IPS-20b (cell line): ENCODE measurements around the gene UGT3A1.

Experiments
- H3K27ac ChIP-seq: one replicate; pipeline ENCODE4 v1.5.1; 2013; ENCODE audit warnings: low read length
- H3K27me3 ChIP-seq: 2 replicates; pipeline ENCODE4 v1.6.1; 2013; ENCODE audit warnings: mild to moderate bottlenecking, low read length, inconsistent platforms; ENCODE audit not compliant: insufficient read depth
- H3K36me3 ChIP-seq: 2 replicates; pipeline ENCODE4 v1.6.1; 2013; ENCODE audit warnings: low read depth, mild to moderate bottlenecking, inconsistent platforms, low read length, moderate library complexity; ENCODE audit not compliant: insufficient read depth
- H3K4me1 ChIP-seq: 2 replicates; pipeline ENCODE4 v1.6.1; 2013; ENCODE audit warnings: mild to moderate bottlenecking, control low read depth, inconsistent platforms, low read length, moderate library complexity; ENCODE audit not compliant: insufficient read depth
- H3K4me3 ChIP-seq: 2 replicates; pipeline ENCODE4 v1.5.1; 2013; ENCODE audit warnings: mild to moderate bottlenecking, low read length, inconsistent platforms
- H3K9ac ChIP-seq: 2 replicates; pipeline ENCODE4 v1.6.1; 2013; ENCODE audit warnings: low read depth, mild to moderate bottlenecking, inconsistent platforms, low read length, moderate library complexity
- H3K9me3 ChIP-seq: 2 replicates; pipeline ENCODE4 v1.6.1; 2013; ENCODE audit warnings: mild to moderate bottlenecking, low read depth, low read length, inconsistent platforms; ENCODE audit not compliant: insufficient read depth

The UGT3A1 gene

DNA sequence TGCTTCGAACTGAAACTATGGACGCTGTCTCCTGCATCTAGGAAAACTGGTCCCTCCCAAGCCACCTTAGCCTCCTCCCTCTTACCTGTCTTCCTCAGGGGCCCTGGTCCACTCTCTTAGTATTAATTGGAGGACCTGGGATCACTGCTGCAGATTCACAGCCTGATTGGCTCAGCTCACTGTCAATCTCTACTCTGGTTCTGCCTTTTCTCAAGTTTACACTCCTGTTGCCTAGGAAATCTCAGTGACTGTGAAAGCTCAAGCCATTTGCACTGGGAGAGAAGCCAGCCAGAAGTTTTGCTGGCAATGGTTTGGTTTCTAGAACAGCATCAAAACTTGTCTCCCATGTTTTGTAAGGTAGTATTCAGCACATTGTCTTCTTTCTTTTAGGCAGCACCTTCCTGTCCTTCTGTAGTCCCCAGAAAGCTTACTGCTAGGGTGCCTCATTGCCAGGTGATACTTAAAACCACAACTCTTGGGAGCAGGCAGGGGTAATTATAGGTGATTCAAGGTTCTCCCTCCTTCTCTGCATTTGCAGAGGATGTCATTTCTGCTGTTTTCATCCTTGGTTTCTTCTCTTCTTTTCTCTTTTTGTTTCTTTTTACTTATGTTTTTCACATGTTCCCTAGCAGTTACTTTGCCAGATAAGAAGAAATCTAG lies 52.5 kb downstream of the UGT3A1 start, which contains the start of gene CAPSL:
CAPSL (minus strand) TSS at position 55 of the 660 bp plus-strand sequence. CDS start 17,502 bp downstream, outside the sequence.
- H3K27me3 ChIP-seq: peaks cover 4% of the 10 kb centered on the region; the same call in 1 of the 2 replicates
- no peaks in the 10 kb centered on the region for H3K9me3 ChIP-seq

DNA sequence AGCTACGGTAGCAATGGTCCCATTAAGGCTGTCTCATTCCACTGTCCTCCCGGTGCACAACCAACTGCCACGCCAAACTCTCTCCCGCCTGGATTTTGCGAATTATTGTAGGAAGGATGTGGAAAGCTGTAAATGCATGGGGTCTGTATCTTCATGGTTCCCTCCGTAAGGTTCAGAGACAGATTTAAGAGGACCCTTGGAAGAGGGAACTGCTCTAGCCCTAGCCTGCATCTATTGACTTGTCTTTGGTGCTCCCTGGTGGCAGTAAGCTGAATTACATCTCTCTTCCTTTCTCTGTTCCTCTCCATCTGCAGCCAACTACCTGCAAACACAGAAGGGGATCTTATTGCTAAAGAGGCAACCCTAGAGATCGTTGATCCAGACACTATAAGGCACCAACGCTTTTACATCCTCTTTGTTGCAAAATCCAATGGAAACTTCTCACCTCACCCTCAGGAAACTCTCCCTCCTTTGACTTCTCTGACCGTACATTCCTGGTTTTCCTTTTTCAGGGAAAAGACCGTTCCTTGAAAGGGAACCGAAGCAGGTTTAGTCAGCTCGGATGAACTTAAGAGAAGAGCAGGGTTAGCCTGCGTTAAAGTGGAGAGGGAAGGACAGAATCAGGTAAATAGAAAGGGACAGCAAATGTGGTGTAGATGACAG lies 64.7 kb downstream of the UGT3A1 start:
- Histone ChIP-seq H3K4me3 (no peak overlapping the region), H3K4me1 (no peaks in the 10 kb centered on the region), H3K9me3 (no peaks in the 10 kb centered on the region), H3K27ac (no peak overlapping the region), H3K27me3 (peaks cover 64% of the 10 kb centered on the region), H3K36me3 (no peaks in the 10 kb centered on the region), H3K9ac (no peak overlapping the region)

More for the DNA sequence above, 52.5 kb downstream of the UGT3A1 start, which contains the start of gene CAPSL:
- no peak within 1 kb of the TSS for H3K9ac ChIP-seq
- no peak within 1 kb of the TSS for H3K27ac ChIP-seq
- H3K4me1 ChIP-seq: no peaks in the 10 kb centered on the region
- H3K36me3 ChIP-seq: no peaks in the 10 kb centered on the region
- H3K4me3 ChIP-seq: no peak within 1 kb of the TSS

DNA sequence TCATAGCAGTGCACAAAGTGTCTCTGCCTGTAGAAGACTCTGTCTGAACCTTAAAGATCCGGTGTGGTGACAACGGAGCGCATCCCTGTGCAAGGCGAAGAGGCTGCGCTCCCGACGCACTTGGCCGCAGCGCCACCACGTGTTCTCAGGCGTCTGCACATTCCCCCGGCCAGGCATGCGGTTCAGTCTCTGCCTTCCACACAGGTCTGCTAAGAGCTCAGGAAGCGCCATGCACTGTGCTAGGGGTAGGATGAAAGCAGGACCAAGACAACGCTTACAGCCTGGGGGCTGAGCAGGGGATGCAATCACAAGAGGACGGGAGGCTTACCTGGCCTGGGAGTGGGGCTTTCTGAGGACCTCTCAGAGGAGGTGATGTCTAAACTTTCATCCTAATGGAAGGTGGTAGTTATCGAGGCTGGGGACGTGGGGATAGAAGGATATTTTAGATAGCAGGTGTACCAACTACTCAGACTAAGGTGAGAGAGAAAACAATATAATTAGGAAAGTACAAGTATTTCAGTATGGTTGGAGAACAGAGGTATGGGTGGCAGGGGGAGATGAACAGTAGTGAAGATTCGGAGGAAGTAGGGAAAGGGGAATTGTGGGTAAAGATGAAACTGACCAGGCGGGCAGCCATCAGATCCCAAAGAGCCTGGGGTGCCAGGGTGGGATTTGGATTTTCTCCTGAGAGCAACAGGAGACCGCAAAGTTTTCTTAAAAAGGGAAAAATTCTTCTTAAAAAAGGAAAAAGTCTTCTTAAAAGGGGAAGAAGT lies 66.1 kb downstream of the UGT3A1 start:
- no peak overlapping the region for H3K27ac ChIP-seq
- H3K27me3 ChIP-seq: peaks cover 64% of the 10 kb centered on the region
- H3K9ac ChIP-seq: no peak overlapping the region
- no peaks in the 10 kb centered on the region for H3K36me3 ChIP-seq
- H3K9me3 ChIP-seq: no peaks in the 10 kb centered on the region
- H3K4me3 ChIP-seq: no peak overlapping the region
- no peaks in the 10 kb centered on the region for H3K4me1 ChIP-seq

DNA sequence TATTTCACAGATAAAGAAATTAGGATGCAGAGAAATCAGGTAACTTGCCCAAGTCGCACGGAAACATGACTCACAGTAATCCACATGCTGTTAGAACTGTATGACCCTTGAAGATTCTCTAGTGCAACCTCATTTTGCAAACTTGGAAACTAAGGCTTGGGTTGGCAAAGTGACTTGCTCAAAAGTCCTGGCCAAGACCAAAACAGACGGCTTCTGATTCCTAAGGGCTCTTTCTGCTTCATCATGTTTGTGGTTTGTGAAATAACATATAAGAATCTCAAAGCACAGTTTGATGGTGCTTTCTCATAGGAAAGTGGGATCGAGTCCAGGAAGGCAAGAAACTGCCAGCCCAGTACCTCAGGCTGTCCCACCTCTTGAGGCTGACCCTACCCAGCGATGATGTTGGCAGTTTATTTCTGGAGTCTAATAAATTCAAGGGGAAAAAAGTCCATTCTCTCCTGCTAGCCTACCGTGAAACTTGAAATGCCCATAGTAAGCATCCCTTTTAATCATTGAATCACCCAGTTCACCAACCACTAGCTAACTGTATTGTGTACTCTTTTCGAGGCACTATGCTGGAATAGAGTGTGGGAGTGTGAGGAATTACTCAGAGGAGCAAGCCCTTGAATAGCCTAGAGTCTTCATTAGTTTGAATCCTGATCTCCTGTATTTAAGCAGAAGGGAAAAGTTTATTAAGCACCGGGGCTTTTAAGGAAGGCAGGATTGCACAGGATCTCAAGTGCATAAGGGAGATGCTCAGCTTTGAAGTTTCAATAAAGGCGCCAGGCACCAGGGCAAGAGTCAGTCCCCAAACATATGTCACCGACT lies 66.9 kb downstream of the UGT3A1 start:
- H3K4me1 ChIP-seq: no peaks in the 10 kb centered on the region
- peaks cover 64% of the 10 kb centered on the region for H3K27me3 ChIP-seq
- no peaks in the 10 kb centered on the region for H3K9me3 ChIP-seq
- no peak overlapping the region for H3K9ac ChIP-seq
- no peak overlapping the region for H3K4me3 ChIP-seq
- no peak overlapping the region for H3K27ac ChIP-seq
- H3K36me3 ChIP-seq: no peaks in the 10 kb centered on the region

DNA sequence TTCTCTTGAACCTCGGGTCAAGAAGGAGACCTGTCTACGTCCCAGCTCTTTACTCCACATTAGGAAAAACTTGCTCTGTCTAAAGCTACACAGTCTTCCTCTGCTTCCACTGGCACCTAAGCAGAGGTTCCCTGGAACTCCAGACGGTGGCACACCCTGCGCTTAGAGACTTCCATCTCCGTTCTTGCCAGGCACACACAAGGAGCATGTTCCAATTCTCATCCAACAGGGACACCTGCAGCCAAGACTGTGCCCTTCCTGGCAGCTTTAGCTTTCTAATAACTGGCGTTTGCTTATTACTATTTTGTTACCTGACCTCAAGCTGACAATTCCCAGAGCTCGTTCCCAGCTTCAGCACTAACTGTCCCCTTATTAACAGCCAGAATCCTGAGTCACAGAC lies 68.7 kb downstream of the UGT3A1 start:
- Histone ChIP-seq H3K27ac (no peak overlapping the region), H3K9me3 (no peaks in the 10 kb centered on the region), H3K36me3 (no peaks in the 10 kb centered on the region), H3K4me3 (no peak overlapping the region), H3K4me1 (no peaks in the 10 kb centered on the region), H3K27me3 (peaks cover 55% of the 10 kb centered on the region), H3K9ac (no peak overlapping the region)

DNA sequence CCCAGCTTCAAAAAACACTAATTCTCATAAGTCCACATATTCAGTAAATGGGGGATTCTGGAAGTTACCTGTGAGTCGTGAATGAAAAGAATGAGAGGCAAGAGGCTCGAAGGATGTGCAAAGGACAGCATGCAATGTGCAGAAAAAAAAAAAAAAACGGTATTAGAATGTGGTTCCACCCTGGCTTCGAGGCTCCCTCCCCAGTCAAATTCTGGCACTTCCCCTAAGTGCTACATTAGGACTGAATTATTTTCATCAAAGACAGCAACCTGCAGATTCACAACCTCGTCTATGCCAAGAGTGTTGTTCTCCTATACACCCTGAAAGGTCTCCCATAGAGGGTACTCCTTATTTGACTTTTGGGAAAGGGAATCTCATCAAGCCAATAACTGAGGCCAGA lies 69.3 kb downstream of the UGT3A1 start:
- no peak overlapping the region for H3K27ac ChIP-seq
- H3K27me3 ChIP-seq: peaks cover 50% of the 10 kb centered on the region
- no peaks in the 10 kb centered on the region for H3K9me3 ChIP-seq
- no peaks in the 10 kb centered on the region for H3K4me1 ChIP-seq
- no peaks in the 10 kb centered on the region for H3K36me3 ChIP-seq
- no peak overlapping the region for H3K4me3 ChIP-seq
- H3K9ac ChIP-seq: no peak overlapping the region

DNA sequence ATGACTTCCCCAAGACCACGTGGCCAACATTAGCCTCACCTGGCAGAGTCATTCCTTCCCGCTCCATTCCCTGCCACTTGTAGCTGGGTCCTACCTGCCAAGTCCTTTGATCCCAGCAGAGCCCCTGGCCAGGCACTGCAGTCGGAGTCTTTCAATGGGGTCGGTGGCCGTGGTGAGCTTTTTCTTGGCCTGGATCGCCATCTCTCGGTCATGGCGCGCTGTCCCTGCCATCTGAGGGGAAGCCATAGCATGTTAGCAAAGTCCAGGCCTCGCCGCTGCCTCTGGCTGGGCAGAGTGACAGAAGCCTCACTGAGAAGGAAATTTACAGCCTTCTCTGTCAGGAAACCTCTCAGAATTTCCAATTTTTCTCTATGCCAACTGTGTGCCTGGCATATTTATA lies 70.3 kb downstream of the UGT3A1 start:
- Histone ChIP-seq H3K9me3 (no peaks in the 10 kb centered on the region), H3K36me3 (no peaks in the 10 kb centered on the region), H3K27me3 (peaks cover 39% of the 10 kb centered on the region), H3K4me3 (no peak overlapping the region), H3K27ac (no peak overlapping the region), H3K9ac (no peak overlapping the region), H3K4me1 (no peaks in the 10 kb centered on the region)

DNA sequence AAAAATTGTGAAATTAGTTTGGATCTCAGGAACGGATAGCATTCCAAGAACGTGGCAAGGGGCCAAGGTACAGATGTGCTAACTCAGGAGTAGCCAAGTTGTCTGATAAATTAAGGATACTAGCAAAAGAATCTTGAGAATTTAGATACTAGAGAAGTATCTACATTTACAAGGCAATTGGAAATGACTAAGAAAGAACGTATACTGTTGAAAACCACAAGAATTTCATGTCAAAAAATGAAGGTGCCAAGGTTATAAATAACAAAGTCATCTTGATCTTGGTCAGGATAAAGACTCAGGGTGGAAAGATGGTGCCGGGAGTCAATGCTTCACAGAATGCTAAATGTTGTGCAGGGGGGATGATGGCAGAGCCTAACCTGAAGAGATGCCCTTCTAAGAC lies 72.0 kb downstream of the UGT3A1 start:
- Histone ChIP-seq H3K9ac (no peak overlapping the region), H3K4me3 (no peak overlapping the region), H3K4me1 (no peaks in the 10 kb centered on the region), H3K27ac (no peak overlapping the region), H3K27me3 (peaks cover 23% of the 10 kb centered on the region), H3K36me3 (no peaks in the 10 kb centered on the region), H3K9me3 (no peaks in the 10 kb centered on the region)

DNA sequence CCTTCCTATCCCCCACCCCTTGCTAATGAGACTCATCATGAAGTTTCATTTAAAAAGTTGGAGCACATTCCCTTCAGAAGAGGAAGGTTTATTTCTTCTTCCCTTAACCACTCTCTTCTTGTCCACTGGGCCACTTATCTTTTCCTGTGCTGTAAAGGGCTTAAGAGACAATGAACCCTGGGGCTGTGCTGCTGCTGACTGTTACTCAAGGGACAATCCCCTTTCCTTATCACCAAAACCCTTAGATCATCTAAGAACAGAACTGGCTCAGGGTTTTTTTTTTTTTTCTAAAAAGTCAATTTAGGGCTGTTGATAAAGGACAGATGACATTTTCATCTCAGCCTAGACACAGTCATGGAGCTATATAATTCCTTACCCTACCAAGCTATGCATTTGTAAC lies 82.4 kb downstream of the UGT3A1 start:
- Histone ChIP-seq H3K36me3 (no peaks in the 10 kb centered on the region), H3K27me3 (no peaks in the 10 kb centered on the region), H3K4me1 (peaks cover 6% of the 10 kb centered on the region; the same call in 1 of the 2 replicates), H3K9ac (no peak overlapping the region), H3K9me3 (peaks cover 8% of the 10 kb centered on the region), H3K4me3 (no peak overlapping the region), H3K27ac (no peak overlapping the region)

DNA sequence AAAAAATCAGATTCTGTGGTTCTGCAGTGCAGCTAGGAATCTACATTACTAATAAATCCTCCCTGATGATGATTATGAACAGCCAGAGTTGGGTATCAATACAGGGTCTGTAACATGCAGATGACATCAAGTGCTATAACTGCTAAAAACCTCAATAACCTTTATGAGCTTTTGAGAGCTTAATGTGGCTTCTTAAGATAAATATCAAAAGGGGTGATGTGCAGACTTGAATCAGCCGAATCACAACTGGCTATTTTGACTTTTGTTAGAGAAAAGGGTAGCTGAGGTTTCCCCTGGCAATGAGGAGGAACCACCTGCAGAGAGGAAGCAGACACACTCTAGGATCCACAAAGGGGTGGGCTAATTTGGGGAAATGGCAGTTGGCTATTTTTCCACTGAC lies 83.0 kb downstream of the UGT3A1 start:
- Histone ChIP-seq H3K9ac (no peak overlapping the region), H3K4me3 (no peak overlapping the region), H3K36me3 (no peaks in the 10 kb centered on the region), H3K9me3 (peaks cover 8% of the 10 kb centered on the region), H3K27me3 (no peaks in the 10 kb centered on the region), H3K4me1 (peaks cover 6% of the 10 kb centered on the region; the same call in 1 of the 2 replicates), H3K27ac (no peak overlapping the region)

DNA sequence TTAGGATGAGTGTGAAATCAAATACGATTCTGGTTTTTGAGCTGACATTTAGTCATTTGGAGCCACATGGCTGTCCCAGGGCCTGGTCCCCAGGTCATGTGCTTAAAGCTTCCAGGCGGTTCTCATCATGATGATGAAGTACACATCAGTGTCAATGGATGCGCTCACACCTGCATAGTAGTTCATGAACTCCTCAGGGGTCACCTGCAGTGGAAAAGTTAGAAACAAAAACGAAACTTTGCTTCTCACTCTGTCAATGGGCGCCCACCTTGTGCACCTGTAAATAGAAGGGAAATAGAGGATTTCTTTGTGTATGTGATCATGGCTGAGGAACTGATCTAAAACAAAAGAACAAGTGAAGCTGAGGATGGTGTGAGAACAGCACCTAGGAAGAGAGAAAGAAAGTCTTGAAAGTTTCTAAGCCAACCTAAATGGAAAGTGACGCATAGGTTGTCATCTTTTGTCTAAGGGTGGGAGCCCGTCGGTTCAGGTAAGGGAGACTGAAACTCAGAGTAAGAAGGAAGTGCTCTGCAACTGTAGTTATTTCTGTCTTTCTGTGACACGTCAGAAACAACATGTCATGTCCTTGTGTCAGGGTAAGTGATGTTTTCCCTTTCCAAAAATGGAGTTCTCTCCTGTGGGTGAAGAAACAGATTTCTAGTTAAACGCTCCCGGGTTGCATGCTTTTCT lies 86.6 kb downstream of the UGT3A1 start:
- Histone ChIP-seq H3K27ac (no peak overlapping the region), H3K36me3 (no peaks in the 10 kb centered on the region), H3K9me3 (no peaks in the 10 kb centered on the region), H3K4me1 (peaks cover 6% of the 10 kb centered on the region; the same call in 1 of the 2 replicates), H3K4me3 (no peak overlapping the region), H3K9ac (no peak overlapping the region), H3K27me3 (no peaks in the 10 kb centered on the region)
